ENCODE results near the gene MIB2. TPM values are rescaled to one million over a fixed set of nuclear protein-coding genes. Genes with fewer than 3 reads are reported as not detected.

The MIB2 gene
- total and polyA plus RNA-seq, 2 donors (not counting 1 experiment from before 2014, with no cell fraction given) = 94.0 to 95.9 TPM

GRCh38 chr1:1617516-1617915 is 2.2 kb downstream of the MIB2 start:
- 95% methylated on average over 4 of the region's 11 CpGs for WGBS (ENCODE audit: insufficient coverage)
- CTCF ChIA-PET = no interaction called here

GRCh38 chr1:1617925-1618324 is 2.6 kb downstream of the MIB2 start:
- POLR2A ChIA-PET = interaction anchor here (2.0 kb wide), 1 partner anchor 12 kb away, joined by 8 read pairs; no protein-coding TSS in a partner anchor
- no peaks in the 10 kb centered on the region for H3K27me3 Mint-ChIP-seq
- no peaks in the 10 kb centered on the region for H3K9me3 ChIP-seq (ENCODE audit: control extremely low read depth in 1 of 3, control insufficient read depth in 2 of 3, insufficient read depth in 1 of 3, low read length in 2 of 3)
- H3K9me3 Mint-ChIP-seq (ENCODE audit: insufficient read depth) = no peaks in the 10 kb centered on the region
- H3K4me1 Mint-ChIP-seq = peaks cover 26% of the 10 kb centered on the region
- peaks cover 20% of the 10 kb centered on the region in 2 donors for H3K4me1 ChIP-seq (ENCODE audit: control insufficient read depth in 2 of 2, insufficient read depth in 2 of 2, low read length in 2 of 2)
- H3K27ac Mint-ChIP-seq = peak overlapping the region; percentile 32
- DNase-seq = no peak
- no peak overlapping the region for H3K9ac ChIP-seq (ENCODE audit: low read length)
- H3K36me3 ChIP-seq (replicated peaks in 1 of 2; ENCODE audit: control extremely low read depth in 1 of 2, control insufficient read depth in 1 of 2, extremely low read depth in 1 of 2, insufficient read depth in 2 of 2, low read length in 1 of 2) = peaks cover 0 to 5% of the 10 kb centered on the region in 2 experiments
- H2AFZ ChIP-seq (ENCODE audit: insufficient read depth, low read depth, low read length, poor library complexity, severe bottlenecking) = no peak overlapping the region
- H3K4me3 Mint-ChIP-seq = peak overlapping the region; percentile 85
- CTCF ChIA-PET = no interaction called here
- H3K79me2 ChIP-seq (ENCODE audit: control insufficient read depth, insufficient read depth, low read length) = peaks cover 33% of the 10 kb centered on the region
- intact Hi-C loops (cut with micrococcal nuclease) = no loop called here
- ATAC-seq (ENCODE audit: low read depth) = no peak
- H3K27me3 ChIP-seq (replicated peaks in 1 of 4; ENCODE audit: control extremely low read depth in 1 of 4, control insufficient read depth in 3 of 4, insufficient read depth in 4 of 4, low read length in 3 of 4) = no peaks in the 10 kb centered on the region
- no peak overlapping the region for H3K27ac ChIP-seq (ENCODE audit: low read length in 2 of 2)
- H4K20me1 ChIP-seq (ENCODE audit: control insufficient read depth, insufficient read depth, low read length, poor library complexity, severe bottlenecking) = peaks cover 26% of the 10 kb centered on the region
- no peak overlapping the region for H3K4me3 ChIP-seq (ENCODE audit: control extremely low read depth in 1 of 5, extremely low read depth in 1 of 5, insufficient read depth in 1 of 5, low read depth in 2 of 5, low read length in 4 of 5)
- WGBS (ENCODE audit: insufficient coverage) = 98% methylated on average over 6 of the region's 6 CpGs
- H3K4me2 ChIP-seq (replicated peaks; ENCODE audit: low read depth, low read length, poor library complexity, severe bottlenecking) = no peak overlapping the region
- TF ChIP-seq CTCF (IDR thresholded peaks at IDR 0.05) (no peak), EZH2 (IDR thresholded peaks at IDR 0.05; ENCODE audit: borderline replicate concordance, insufficient read depth, low read depth, low read length, poor library complexity, severe bottlenecking) (no peak)

More at GRCh38 chr1:1617516-1617915, 2.2 kb downstream of the MIB2 start:
- DNase-seq = no peak
- no peak overlapping the region for H3K9ac ChIP-seq (ENCODE audit: low read length)
- no peaks in the 10 kb centered on the region for H3K9me3 Mint-ChIP-seq (ENCODE audit: insufficient read depth)
- H3K36me3 ChIP-seq (replicated peaks in 1 of 2; ENCODE audit: control extremely low read depth in 1 of 2, control insufficient read depth in 1 of 2, extremely low read depth in 1 of 2, insufficient read depth in 2 of 2, low read length in 1 of 2) = peaks cover 0 to 5% of the 10 kb centered on the region in 2 experiments
- peaks cover 20% of the 10 kb centered on the region in 2 donors for H3K4me1 ChIP-seq (ENCODE audit: control insufficient read depth in 2 of 2, insufficient read depth in 2 of 2, low read length in 2 of 2)
- POLR2A ChIA-PET = interaction anchor here (2.0 kb wide), 1 partner anchor 12 kb away, joined by 8 read pairs; no protein-coding TSS in a partner anchor
- H3K27me3 Mint-ChIP-seq = no peaks in the 10 kb centered on the region
- H3K4me3 ChIP-seq (ENCODE audit: control extremely low read depth in 1 of 5, extremely low read depth in 1 of 5, insufficient read depth in 1 of 5, low read depth in 2 of 5, low read length in 4 of 5) = no peak overlapping the region
- intact Hi-C loops (cut with micrococcal nuclease) = no loop called here
- H3K27ac ChIP-seq (ENCODE audit: low read length in 2 of 2) = no peak overlapping the region
- TF ChIP-seq CTCF (IDR thresholded peaks at IDR 0.05) (no peak), EZH2 (IDR thresholded peaks at IDR 0.05; ENCODE audit: borderline replicate concordance, insufficient read depth, low read depth, low read length, poor library complexity, severe bottlenecking) (no peak)
- no peaks in the 10 kb centered on the region for H3K9me3 ChIP-seq (ENCODE audit: control extremely low read depth in 1 of 3, control insufficient read depth in 2 of 3, insufficient read depth in 1 of 3, low read length in 2 of 3)
- no peak for ATAC-seq (ENCODE audit: low read depth)
- peak overlapping the region; percentile 85 for H3K4me3 Mint-ChIP-seq
- H3K4me2 ChIP-seq (replicated peaks; ENCODE audit: low read depth, low read length, poor library complexity, severe bottlenecking) = no peak overlapping the region
- peaks cover 33% of the 10 kb centered on the region for H3K79me2 ChIP-seq (ENCODE audit: control insufficient read depth, insufficient read depth, low read length)
- H3K27me3 ChIP-seq (replicated peaks in 1 of 4; ENCODE audit: control extremely low read depth in 1 of 4, control insufficient read depth in 3 of 4, insufficient read depth in 4 of 4, low read length in 3 of 4) = no peaks in the 10 kb centered on the region
- no peak overlapping the region for H2AFZ ChIP-seq (ENCODE audit: insufficient read depth, low read depth, low read length, poor library complexity, severe bottlenecking)
- peak overlapping the region; percentile 87 for H3K27ac Mint-ChIP-seq
- peaks cover 24% of the 10 kb centered on the region for H4K20me1 ChIP-seq (ENCODE audit: control insufficient read depth, insufficient read depth, low read length, poor library complexity, severe bottlenecking)
- peaks cover 24% of the 10 kb centered on the region for H3K4me1 Mint-ChIP-seq

Data from B cell (primary cell).